A549 treated with AZD9567 at 1 μM for 4 hours (cell line): ENCODE measurements around the gene C12orf50. TPM values are rescaled to one million over a fixed set of nuclear protein-coding genes. Genes with fewer than 3 reads are reported as not detected.

Experiments used
- total RNA-seq: library from RNA; stranded (reverse); fragments of 200-300 nt; extraction: Qiagen RNA extraction; gene quantifications from 5 replicates; pipeline ENCODE4 v1.2.3, GENCODE V29; 2022; ENCODE audit not compliant: insufficient read depth

Gene C12orf50
- total RNA-seq, result not detected in 5 replicates

DNA sequence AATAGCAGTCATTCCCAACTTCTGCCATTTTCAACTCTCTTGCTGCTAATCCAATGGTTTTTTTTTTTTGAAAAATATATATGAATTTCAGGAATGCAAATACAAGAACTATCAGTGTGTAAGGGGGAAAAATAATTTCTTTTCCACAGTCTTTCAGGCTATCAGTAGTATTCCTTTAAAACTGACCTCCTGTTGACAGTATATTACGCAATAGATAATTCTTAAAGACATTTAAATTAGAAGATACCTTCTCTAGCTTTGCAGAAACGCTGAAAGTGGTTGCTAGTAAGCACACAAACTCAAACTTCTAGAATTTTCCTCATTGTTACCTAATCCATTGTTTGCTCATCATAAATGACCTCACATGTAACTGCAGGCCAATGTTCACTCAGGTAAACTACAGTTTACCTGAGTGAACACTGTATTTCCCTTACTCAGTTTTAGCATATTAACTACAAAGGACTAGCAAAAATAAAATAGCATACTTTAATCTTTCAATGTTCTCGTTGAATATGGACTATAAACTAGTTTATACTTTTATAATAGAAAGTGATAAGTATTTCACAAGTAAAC lies at the start of gene C12orf50:
C12orf50 (minus strand) TSS at position 309 of the 573 bp plus-strand sequence. CDS start 2,439 bp downstream, outside the sequence.

Other genes starting within 250 kb of the C12orf50 start
- gene CEP290, start 112.7 kb upstream of the C12orf50 start, total RNA-seq, result 4.7 to 7.5 TPM (median 6.4 TPM) in 5 replicates
- 7.3 to 14.4 TPM (median 12.2 TPM) in 5 replicates for gene TMTC3, start 112.9 kb upstream of the C12orf50 start, total RNA-seq